Amniotic stem cell (primary cell): Measurements from ENCODE around the gene MLXIPL.
"Not testable (repeated sequence)": the region's sequence is repeated elsewhere in the genome, so short reads cannot be mapped to it uniquely, and the experiment has no call there.

Experiments used
- DNase-seq: peaks from one replicate; lab custom pipeline; 2025; lab: John Stamatoyannopoulos, UW

Gene MLXIPL

GRCh38 chr7:73623798-73624668 lies at the start of gene MLXIPL:
MLXIPL (minus strand) TSS chr7:73624522; CDS start chr7:73624492, 30 bp downstream.
- peak; percentile 5 for DNase-seq

GRCh38 chr7:73671857-73672445 lies 47.6 kb upstream of the MLXIPL start:
- DNase-seq = no peak

- no peak for DNase-seq
These were observed 47.0 kb upstream of the MLXIPL start for GRCh38 chr7:73671322-73671661.

GRCh38 chr7:73669858-73670385 lies 45.6 kb upstream of the MLXIPL start:
- DNase-seq = no peak

- no peak for DNase-seq
These were observed 45.0 kb upstream of the MLXIPL start for GRCh38 chr7:73669288-73669701.

- no peak for DNase-seq
These were observed 44.5 kb upstream of the MLXIPL start for GRCh38 chr7:73668886-73669230.

GRCh38 chr7:73668103-73668885 lies 44.0 kb upstream of the MLXIPL start:
- no peak for DNase-seq

- DNase-seq = peak; percentile 77
These were observed 43.2 kb upstream of the MLXIPL start, which contains the start of gene VPS37D for GRCh38 chr7:73667344-73668102. VPS37D (plus strand) TSS chr7:73667831; CDS start chr7:73667959, 128 bp downstream.

- no peak for DNase-seq
These were observed 38.7 kb upstream of the MLXIPL start for GRCh38 chr7:73663033-73663432.

- not testable (repeated sequence) for DNase-seq
These were observed 36.3 kb upstream of the MLXIPL start for GRCh38 chr7:73660594-73660993.

- DNase-seq = no peak
These were observed 35.7 kb upstream of the MLXIPL start for GRCh38 chr7:73659983-73660382.

- DNase-seq = not testable (repeated sequence)
These were observed 31.0 kb upstream of the MLXIPL start for GRCh38 chr7:73655309-73655708.

- DNase-seq = no peak
These were observed 28.2 kb upstream of the MLXIPL start for GRCh38 chr7:73652541-73652949.

- DNase-seq = no peak
These were observed 26.2 kb upstream of the MLXIPL start for GRCh38 chr7:73650524-73650923.

GRCh38 chr7:73649576-73649975 lies 25.3 kb upstream of the MLXIPL start:
- DNase-seq = no peak

- no peak for DNase-seq
These were observed 24.4 kb upstream of the MLXIPL start for GRCh38 chr7:73648593-73649332.

- DNase-seq = no peak
These were observed 23.6 kb upstream of the MLXIPL start for GRCh38 chr7:73647725-73648592.

GRCh38 chr7:73646785-73647724 lies 22.7 kb upstream of the MLXIPL start:
- DNase-seq = no peak

GRCh38 chr7:73645643-73646174 lies 21.4 kb upstream of the MLXIPL start:
- DNase-seq = no peak
